ENCODE measurements around the gene OS9.
"Not testable (repeated sequence)": the region's sequence is repeated elsewhere in the genome, so short reads cannot be mapped to it uniquely, and the experiment has no call there.

OS9 gene, protein sequence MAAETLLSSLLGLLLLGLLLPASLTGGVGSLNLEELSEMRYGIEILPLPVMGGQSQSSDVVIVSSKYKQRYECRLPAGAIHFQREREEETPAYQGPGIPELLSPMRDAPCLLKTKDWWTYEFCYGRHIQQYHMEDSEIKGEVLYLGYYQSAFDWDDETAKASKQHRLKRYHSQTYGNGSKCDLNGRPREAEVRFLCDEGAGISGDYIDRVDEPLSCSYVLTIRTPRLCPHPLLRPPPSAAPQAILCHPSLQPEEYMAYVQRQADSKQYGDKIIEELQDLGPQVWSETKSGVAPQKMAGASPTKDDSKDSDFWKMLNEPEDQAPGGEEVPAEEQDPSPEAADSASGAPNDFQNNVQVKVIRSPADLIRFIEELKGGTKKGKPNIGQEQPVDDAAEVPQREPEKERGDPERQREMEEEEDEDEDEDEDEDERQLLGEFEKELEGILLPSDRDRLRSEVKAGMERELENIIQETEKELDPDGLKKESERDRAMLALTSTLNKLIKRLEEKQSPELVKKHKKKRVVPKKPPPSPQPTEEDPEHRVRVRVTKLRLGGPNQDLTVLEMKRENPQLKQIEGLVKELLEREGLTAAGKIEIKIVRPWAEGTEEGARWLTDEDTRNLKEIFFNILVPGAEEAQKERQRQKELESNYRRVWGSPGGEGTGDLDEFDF

DNA sequence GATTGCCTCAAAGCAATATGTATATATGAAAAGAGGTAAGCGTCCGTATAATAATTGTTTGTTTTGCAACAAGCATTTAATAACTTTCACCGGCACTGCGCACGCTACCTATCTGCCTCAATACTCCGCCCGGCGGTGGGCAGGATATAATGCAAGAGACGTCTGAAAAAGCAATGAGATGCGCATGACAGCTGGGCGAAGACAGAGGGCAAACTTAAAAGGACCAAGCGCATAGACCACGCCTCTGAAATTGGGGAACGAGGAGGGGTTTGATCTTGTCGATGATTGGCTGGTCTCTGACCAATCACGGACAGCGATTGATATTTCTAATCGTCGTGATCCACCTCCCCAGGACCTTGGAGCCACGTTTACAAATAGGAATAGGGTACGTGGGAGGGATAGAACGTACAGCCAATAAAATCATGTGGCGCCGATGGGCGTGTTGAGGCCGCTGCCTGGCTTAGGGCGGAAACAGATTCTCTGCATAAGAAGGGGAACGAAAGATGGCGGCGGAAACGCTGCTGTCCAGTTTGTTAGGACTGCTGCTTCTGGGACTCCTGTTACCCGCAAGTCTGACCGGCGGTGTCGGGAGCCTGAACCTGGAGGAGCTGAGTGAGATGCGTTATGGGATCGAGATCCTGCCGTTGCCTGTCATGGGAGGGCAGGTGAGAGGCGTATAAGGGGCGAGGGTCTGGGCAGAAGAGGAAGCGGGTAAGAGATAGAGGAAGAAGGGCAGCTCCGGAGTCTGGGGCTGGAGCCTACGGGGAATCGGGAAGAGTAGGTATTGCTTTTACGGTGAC, at the start of gene OS9:
OS9 (plus strand) TSS at position 474 of the 800 bp plus-strand sequence; CDS start at position 504, 30 bp downstream.
- peak; percentile 99 for DNase-seq

DNA sequence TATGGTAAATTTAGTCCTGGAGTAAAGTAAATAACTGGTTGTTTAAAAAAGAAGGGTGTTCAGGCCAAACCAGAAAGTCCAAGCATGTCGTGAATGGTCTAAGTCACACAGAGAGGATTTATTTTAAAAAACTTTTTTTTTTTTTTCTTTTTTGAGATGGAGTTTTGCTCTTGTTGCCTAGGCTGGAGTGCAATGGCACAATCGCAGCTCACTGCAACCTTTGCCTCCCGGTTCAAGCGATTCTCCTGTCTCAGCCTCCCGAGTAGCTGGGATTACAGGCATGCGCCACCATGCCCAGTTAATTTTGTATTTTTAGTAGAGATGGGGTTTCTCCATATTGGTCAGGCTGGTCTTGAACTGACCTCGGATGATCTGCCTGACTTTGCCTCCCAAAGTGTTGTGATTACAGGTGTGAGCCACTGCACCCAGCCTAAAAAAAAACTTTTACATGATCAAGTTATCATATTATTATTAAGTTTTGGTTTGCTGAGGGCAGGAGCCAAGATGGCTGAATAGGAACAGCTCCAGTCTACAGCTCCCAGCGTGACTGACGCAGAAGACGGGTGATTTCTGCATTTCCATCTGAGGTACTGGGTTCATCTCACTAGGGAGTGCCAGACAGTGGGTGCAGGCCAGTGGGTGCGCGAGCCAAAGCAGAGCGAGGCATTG, 47.8 kb upstream of the OS9 start:
- not testable (repeated sequence) for DNase-seq

DNA sequence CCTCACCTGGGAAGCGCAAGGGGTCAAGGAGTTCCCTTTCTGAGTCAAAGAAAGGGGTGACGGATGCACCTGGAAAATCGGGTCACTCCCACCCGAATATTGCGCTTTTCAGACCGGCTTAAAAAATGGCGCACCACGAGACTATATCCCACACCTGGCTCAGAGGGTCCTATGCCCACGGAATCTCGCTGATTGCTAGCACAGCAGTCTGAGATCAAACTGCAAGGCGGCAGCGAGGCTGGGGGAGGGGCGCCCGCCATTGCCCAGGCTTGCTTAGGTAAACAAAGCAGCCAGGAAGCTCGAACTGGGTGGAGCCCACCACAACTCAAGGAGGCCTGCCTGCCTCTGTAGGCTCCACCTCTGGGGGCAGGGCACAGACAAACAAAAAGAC, 47.3 kb upstream of the OS9 start:
- DNase-seq: not testable (repeated sequence)

DNA sequence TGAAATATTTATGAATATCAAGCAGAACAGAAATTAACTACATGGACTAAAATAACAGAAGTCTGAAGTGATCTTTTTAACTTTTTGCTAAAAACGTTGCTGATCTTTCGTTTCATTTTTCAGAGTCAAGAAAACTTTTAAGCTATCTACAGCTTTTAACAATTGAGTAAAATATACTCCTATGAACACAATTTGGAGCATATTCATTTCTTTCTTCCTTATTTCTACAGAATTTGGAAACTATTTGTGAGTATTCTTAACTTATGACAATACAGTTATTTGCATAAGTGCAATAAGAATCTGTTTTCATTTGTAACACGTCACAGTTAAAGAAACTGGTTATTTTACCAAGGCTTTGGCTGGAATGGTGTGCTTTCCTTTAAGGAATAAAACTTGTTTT, 39.9 kb upstream of the OS9 start:
- DNase-seq: no peak

DNA sequence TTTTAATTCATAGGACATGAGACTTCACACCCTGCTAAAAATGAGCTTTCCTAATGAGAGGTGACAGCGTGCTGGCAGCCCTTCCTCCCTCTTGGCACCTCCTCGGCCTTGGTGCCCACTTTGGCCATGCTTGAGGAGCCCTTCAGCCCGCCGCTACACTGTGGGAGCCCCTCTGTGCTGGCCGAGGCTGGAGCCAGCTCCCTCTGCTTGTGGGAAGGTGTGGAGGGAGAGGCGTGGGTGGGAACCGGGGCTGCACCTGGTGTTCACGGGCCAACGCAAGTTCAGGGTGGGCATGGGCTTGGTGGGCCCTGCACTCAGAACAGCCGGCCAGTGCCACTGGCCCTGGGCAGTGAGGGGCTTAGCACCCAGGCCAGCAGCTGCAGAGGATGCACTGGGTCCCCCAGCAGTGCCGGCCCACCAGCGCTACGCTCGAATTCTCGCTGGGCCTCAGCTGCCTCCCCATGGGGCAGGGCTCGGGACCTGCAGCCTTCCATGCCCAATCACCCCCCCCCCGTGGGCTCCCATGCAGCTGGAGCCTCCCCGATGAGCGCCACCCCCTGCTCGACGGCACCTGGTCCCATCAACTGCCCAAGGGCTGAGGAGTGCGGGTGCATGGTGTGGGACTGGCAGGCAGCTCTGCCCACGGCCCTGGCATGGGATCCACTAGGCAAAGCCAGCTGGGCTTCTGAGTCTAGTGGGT, 38.2 kb upstream of the OS9 start:
- no peak for DNase-seq

DNA sequence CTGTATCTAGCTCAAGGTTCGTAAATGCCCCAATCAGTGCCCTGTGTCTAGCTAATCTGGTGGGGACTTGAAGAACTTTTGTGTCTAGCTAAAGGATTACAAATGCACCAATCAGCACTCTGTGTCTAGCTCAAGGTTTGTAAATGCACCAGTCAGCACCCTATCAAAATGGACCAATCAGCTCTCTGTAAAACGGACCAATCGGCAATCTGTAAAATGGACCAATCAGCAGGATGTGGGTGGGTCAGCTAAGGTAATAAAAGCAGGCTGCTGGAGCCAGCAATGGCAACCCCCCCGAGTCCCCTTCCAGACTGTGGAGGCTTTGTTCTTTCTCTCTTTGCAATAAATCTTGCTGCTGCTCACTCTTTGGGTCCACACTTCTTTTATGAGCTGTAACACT, 37.5 kb upstream of the OS9 start:
- DNase-seq: not testable (repeated sequence)

DNA sequence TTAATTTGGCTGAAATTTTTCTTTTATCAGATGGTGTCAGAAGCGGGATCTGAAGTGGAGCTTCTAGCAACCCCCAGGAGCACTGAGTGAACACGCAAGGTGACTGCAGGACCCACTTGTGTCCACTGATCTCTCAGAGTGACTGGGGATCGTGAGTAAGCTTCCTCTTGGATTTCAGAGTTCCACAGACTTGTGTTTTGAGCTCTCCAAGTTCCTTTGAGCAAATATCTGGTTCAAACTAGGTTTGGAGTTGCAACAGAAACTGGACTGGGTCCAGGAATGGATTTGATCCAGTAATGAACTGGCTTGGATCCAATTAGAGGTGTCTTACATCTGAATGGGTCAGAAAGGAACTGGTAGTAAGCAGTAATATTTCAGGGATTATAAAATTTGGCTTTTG, 36.2 kb upstream of the OS9 start:
- no peak for DNase-seq

DNA sequence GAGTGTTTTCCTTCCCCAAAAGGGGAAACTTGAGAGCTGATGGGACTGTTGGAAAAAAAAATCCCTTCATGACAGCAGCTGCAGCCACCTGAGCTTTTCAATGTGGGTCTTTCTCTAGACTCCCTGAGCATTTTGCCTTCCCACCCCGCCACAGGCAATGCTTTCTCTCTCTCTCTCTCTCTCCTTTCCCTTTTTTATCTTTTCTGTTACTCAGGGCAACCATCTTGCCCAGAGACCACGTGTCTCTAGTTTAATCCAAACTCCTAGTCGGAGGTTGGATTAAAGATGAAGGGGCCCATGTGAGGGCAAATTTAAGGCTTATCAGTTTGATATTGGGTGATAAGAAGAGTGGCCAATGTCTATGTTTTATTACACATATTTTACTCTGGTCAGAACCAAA, 35.0 kb upstream of the OS9 start:
- no peak for DNase-seq

DNA sequence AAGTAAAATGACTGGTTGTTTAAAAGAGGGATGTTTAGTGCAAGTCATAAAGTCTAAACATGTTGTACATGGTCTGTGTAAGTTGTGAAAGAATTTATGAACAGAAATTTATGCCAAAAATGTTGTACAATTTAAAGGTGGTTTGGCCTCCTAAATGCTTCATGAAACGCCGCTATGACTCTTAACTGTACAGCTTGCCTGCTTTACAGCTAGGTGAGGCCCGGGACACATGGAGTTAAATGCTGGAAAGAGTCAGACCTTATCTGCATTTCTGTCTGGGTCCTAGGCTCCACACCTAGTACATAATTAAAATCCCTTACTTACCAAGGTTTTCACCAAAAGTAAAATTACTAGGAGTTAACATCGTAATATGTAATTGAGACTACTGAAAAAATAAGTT, 32.6 kb upstream of the OS9 start:
- no peak for DNase-seq

DNA sequence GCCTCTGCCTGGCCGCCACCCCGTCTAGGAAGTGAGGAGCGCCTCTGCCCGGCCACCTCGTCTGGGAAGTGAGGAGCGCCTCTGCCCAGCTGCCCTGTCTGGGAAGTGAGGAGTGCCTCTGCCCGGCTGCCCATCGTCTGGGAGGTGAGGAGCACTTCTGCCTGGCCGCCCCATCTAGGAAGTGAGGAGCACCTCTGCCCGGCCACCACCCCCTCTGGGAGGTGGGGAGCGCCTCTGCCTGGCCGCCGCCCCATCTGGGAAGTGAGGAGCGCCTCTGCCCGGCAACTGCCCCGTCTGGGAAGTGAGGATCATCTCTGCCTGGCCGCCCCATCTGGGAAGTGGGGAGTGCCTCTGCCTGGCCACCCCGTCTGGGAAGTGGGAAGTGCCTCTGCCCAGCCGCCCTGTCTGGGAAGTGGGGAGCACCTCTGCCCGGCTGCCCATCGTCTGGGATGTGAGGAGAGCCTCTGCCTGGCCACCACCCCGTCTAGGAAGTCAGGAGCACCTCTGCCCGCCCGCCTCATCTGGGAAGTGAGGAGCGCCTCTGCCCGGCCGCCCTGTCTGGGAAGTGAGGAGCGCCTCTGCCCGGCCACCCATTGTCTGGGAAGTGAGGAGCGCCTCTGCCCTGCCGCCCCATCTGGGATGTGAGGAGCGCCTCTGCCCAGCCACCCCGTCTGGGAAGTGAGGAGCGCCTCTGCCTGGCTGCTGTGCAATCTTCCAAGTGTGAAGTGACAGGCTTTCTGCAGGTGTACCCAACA, 28.7 kb upstream of the OS9 start:
- not testable (repeated sequence) for DNase-seq

DNA sequence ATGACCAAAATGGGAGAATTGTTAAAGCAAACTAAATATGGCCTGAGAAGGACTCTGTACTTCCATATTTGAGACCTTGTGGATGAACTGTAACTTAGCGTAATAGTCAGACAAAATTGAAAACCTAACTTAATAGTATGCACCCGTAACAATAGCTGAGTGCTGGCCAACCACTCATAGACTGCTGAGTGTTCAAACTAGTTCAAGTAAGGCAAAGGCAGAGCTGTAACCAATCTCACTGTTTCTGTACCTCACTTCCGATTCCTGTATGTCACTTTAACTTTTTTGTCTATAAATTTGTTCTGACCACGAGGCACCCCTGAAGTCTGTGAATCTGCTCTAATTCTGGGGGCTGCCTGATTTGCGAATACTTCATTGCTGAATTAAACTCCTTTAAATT, 27.0 kb upstream of the OS9 start:
- no peak for DNase-seq

DNA sequence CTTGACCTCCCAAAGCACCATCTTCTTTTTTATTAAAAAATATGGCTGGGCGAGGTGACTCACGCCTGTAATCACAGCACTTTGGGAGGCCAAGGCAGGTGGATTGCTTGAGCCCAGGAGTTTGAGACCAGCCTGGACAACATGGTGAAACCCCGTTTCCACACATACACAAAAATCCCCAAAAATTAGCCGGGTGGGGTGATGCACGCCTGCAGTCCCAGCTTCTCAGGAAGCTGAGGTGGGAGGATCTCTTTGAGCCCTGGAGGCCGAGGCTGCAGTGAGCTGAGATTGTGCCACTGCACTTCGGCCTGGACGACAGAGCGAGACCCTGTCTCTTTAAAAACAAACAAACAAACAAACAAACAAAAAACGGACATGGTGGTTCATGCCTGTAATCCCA, 24.2 kb upstream of the OS9 start:
- DNase-seq: not testable (repeated sequence)

DNA sequence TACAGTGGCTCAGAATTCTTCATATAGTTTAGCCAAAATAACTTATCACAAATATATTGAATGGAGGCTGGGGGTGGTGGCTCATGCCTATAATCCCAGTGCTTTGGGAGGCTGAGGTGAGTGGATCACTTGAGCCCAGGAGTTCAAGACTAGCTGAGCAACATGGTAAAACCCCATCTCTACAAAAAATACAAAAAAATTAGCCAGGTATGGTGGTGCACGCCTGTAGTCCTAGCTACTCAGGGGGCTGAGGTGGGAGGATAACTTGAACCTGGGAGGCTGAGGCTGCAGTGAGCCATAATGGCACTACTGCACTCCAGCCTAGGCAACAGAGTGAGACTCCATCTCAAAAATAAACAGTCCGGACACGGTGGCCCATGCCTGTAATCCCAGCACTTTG, 22.1 kb upstream of the OS9 start:
- not testable (repeated sequence) for DNase-seq

DNA sequence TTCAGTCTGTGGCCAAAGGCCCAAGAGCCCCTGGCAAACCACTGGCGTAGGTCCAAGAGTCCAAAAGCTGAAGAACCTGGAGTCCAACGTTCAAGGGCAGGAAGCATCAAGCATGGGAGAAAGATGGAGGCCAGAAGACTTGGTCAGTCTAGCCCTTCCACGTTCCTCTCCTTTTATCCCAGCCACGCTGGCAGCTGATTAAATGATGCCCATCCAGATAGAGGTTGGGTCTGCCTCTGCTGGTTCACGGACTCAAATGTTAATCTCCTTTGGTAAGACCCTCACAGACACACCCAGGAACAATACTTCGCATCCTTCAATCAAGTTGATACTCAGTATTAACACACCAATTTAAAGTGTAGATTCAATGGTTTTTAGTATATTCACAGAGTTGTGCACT, 21.1 kb upstream of the OS9 start:
- no peak for DNase-seq

DNA sequence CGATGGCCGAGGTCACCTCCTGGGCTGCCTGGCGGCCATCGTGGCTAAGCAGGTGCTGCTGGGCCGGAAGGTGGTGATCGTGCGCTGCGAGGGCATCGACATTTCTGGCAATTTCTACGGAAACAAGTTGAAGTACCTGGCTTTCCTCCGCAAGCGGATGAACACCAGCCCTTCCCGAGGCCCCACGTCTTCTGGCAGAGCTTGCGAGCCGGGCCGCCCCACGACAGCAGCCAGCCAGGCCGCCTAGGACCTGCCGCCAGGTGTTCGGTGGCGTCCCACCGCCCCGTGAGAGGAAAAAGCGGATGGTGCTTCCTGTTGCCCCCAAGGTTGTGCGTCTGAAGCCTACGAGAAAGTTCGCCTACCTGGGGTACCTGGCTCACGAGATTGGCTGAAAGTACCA, 19.2 kb upstream of the OS9 start:
- DNase-seq: no peak

DNA sequence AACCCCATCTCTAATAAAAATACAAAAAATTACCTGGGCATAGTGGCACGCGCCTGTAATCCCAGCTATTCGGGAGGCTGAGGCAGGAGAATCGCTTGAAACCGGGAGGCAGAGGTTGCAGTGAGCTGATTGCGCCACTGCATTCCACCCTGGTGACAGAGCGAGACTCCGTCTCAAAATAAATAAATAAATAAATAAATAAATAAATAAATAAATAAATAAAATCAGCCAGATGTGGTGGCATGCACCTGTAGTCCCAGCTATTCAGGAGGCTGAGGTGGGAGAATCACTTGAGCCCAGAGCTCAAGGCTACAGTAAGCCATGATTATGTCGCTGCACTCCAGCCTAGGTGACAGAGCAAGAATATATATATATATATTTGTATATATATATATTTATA, 16.0 kb upstream of the OS9 start:
- not testable (repeated sequence) for DNase-seq

DNA sequence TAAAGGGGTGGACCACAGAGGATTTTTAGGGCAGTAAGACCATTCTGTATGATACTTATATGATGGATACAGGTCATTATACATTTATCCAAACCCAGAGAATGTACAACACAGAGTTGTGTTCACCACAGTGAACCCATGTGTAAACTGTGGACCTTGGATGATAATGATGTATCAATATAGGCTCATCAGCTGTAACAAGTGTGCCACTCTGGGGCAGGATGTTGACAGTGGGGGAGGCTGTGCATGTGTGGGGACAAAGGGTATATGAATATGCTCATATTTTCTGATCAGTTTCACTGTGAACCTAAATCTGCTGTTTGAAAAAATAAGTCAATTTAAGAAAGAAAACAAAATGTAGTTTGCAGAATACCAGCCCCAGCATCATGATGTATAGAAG, 14.2 kb upstream of the OS9 start:
- DNase-seq: no peak

DNA sequence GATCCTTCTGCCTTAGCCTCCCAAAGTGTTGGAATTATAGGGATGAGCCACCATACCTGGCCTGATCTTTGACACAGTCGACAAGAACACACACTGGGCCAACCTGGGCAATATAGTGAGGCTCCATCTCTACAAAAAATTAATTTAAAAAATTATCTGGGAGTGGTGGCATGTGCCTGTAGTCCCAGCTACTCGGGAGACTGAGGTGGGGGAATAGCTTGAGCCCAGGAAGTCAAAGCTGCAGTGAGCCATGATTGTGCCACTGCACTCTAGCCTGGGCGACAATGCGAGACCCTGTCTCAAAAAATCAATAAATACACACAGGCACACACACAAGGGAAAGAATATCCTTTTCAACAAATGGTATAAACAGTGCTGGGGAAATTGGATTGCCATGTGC, 6.1 kb upstream of the OS9 start:
- DNase-seq: no peak

DNA sequence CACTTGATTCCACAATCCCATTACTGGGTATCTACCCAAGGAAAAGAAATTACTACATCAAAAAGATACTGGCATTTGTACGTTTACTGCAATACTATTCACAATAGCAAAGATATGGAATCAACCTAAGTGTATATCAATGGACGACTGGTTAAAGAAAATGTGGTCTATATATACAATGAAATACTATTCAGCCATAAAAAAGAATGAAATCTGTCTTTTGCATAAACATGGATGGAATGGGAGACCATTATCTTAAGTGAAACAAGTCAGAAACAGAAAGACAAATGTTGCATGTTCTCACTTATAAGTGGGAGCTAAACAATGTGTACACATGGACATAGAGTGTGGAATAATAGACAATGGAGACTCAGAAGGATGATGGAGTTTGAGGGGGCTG, 5.0 kb upstream of the OS9 start:
- no peak for DNase-seq

DNA sequence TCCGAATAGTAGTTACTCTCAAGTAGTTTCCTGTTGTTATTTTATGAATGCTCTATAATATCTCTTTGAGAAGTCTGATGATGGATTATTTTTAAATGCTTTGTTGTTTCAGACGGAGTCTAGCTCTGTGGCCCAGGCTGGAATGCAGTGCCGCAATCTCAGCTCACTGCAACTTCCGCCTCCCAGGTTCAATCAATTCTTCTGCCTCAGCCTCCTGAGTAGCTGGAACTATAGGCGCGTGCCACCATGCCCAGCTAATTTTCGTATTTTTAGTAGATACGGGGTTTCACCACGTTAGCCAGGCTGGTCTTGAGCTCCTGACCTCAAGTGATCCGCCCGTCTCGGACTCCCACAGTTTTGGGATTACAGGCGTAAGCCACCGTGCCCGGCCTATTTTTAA, 1.4 kb upstream of the OS9 start:
- no peak for DNase-seq

DNA sequence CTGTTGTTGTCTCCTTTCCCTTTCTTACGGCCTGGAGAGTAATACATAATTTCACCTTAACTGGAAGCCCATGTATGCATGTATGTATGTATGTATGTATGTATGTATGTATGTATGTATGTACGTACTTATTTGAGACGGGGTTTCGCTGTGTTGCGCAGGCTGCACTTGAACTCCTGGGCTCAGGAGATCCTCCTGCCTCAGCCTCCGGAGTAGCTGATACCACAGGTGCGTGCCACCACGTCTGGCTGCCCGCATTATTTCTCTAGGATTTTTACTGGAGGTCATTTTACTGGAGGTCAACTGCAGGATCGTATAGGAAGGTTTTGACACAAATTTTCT, 644 bp upstream of the OS9 start:
- no peak for DNase-seq

DNA sequence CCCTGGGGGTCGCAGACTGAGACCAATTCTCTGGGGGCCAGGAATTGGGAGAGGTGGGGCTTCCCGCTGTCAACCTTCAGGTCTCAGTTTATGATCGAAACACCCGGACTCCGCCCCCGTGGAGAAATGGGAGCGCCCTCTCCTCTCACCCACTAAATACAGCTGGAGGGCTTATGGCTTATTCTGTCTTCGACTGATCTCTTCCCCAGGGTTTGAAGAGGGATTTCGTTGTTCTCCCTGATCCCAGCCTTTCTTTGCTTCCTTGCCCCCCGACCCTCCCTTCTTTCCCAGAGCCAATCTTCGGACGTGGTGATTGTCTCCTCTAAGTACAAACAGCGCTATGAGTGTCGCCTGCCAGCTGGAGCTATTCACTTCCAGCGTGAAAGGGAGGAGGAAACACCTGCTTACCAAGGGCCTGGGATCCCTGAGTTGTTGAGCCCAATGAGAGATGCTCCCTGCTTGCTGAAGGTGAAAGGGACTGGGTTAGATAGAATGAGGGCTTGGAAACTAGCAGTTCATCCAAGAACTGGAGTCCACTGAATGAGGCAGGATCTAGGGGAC, 607 bp downstream of the OS9 start:
- peak; percentile 2 for DNase-seq

All from suppressor macrophage treated with lipopolysaccharide for 4 hours (primary cell).